Mesenchymal stem cell (in vitro differentiated cells and primary cell): Measurements from ENCODE around the gene PROCA1.
A peak's percentile ranks its signal among the peaks of the same experiment; 100 is the strongest.

Experiments used
- DNase-seq: peaks from one replicate; pipeline ENCODE4 v3.0.0-alpha.2; 2013
- H2AFZ ChIP-seq: one replicate; pipeline ENCODE4 v1.6.1; 2013; ENCODE audit warnings: low read depth, mild to moderate bottlenecking, control low read depth, inconsistent platforms, low read length, moderate library complexity
- H2AK5ac ChIP-seq: 2 replicates; pipeline ENCODE4 v1.6.1; 2013; ENCODE audit warnings: low read length, moderate library complexity, mild to moderate bottlenecking, inconsistent platforms; ENCODE audit not compliant: severe bottlenecking
- H2BK120ac ChIP-seq: one replicate; pipeline ENCODE4 v1.6.1; 2013; ENCODE audit warnings: low read depth, mild to moderate bottlenecking, inconsistent platforms, low read length, moderate library complexity
- H2BK12ac ChIP-seq, 2 experiments: one replicate each; pipeline ENCODE4 v1.6.1; 2013; ENCODE audit warnings: inconsistent platforms in 2 of 2, low read length in 2 of 2, mild to moderate bottlenecking in 2 of 2, moderate library complexity in 2 of 2, control low read depth in 1 of 2
- H2BK15ac ChIP-seq: one replicate; pipeline ENCODE4 v1.6.1; 2013; ENCODE audit warnings: mild to moderate bottlenecking, low read depth, inconsistent platforms; ENCODE audit not compliant: poor library complexity, severe bottlenecking
- H2BK5ac ChIP-seq: 2 replicates; pipeline ENCODE4 v1.6.1; 2013; ENCODE audit warnings: low read depth, mild to moderate bottlenecking, low read length, control low read depth, inconsistent platforms; ENCODE audit not compliant: poor library complexity, severe bottlenecking
- H3K14ac ChIP-seq, 2 experiments: one replicate each; pipeline ENCODE4 v1.6.1; 2013; ENCODE audit warnings: inconsistent platforms in 2 of 2, low read length in 2 of 2, control low read depth in 1 of 2, mild to moderate bottlenecking in 1 of 2, moderate library complexity in 1 of 2
- H3K18ac ChIP-seq, 2 experiments: one replicate each; pipeline ENCODE4 v1.6.1; 2013; ENCODE audit warnings: inconsistent platforms in 2 of 2, low read length in 2 of 2, control low read depth in 1 of 2, low read depth in 1 of 2, mild to moderate bottlenecking in 1 of 2
- H3K23ac ChIP-seq, 2 experiments: one replicate each; pipeline ENCODE4 v1.6.1; 2013; ENCODE audit warnings: inconsistent platforms in 2 of 2, low read length in 2 of 2, mild to moderate bottlenecking in 2 of 2, moderate library complexity in 2 of 2, control low read depth in 1 of 2
- H3K27ac ChIP-seq: 2 replicates; pipeline ENCODE4 v1.5.1; 2013; ENCODE audit warnings: mild to moderate bottlenecking, moderate library complexity, low read length, control low read depth, inconsistent platforms; ENCODE audit not compliant: poor library complexity, severe bottlenecking
- H3K27me3 ChIP-seq, 2 experiments: 2 replicates each; pipeline versions ENCODE4 v1.6.1 to v1.7.0; 2013; ENCODE audit warnings: low read length in 2 of 2, mild to moderate bottlenecking in 2 of 2, moderate library complexity in 2 of 2, control low read depth in 1 of 2, inconsistent platforms in 1 of 2; ENCODE audit not compliant: control insufficient read depth in 1 of 2, insufficient read depth in 1 of 2
- H3K36me3 ChIP-seq, 2 experiments: 2 replicates each; pipeline versions ENCODE4 v1.6.1 to v1.7.0; 2013; ENCODE audit warnings: low read length in 2 of 2, control low read depth in 1 of 2, inconsistent platforms in 1 of 2, low read depth in 1 of 2, mild to moderate bottlenecking in 1 of 2; ENCODE audit not compliant: insufficient read depth in 2 of 2, control insufficient read depth in 1 of 2
- H3K4ac ChIP-seq, 2 experiments: one replicate each; pipeline ENCODE4 v1.6.1; 2013; ENCODE audit warnings: inconsistent platforms in 2 of 2, low read length in 2 of 2, mild to moderate bottlenecking in 2 of 2, moderate library complexity in 2 of 2, control low read depth in 1 of 2, low read depth in 1 of 2
- H3K4me1 ChIP-seq: 2 replicates; pipeline ENCODE4 v1.6.1; 2013; ENCODE audit warnings: low read depth, low read length, control low read depth; ENCODE audit not compliant: control insufficient read depth, insufficient read depth
- H3K4me2 ChIP-seq: 2 replicates; pipeline ENCODE4 v1.6.1; 2013; ENCODE audit warnings: low read length, mild to moderate bottlenecking, inconsistent platforms; ENCODE audit not compliant: poor library complexity, severe bottlenecking
- H3K4me3 ChIP-seq, 2 experiments: 2 replicates each; pipeline versions ENCODE4 v1.5.1 to v1.7.0; 2013; ENCODE audit warnings: low read length in 2 of 2, mild to moderate bottlenecking in 2 of 2, control low read depth in 1 of 2, low read depth in 1 of 2; ENCODE audit not compliant: insufficient read depth in 1 of 2
- H3K79me1 ChIP-seq: replicated peaks from 2 replicates; pipeline ENCODE4 v1.6.1; 2013; ENCODE audit warnings: mild to moderate bottlenecking, control low read depth, low read length, inconsistent platforms; ENCODE audit not compliant: poor library complexity, severe bottlenecking
- H3K9ac ChIP-seq: 2 replicates; pipeline ENCODE4 v1.7.0; 2013; ENCODE audit warnings: mild to moderate bottlenecking, low read length, moderate library complexity
- H3K9me3 ChIP-seq: 2 replicates; pipeline ENCODE4 v1.7.0; 2013; ENCODE audit warnings: mild to moderate bottlenecking, low read length; ENCODE audit not compliant: control insufficient read depth
- H4K8ac ChIP-seq: one replicate; pipeline ENCODE4 v1.6.1; 2013; ENCODE audit warnings: inconsistent platforms, mild to moderate bottlenecking, low read length, moderate library complexity
- H4K91ac ChIP-seq: one replicate; pipeline ENCODE4 v1.6.1; 2013; ENCODE audit warnings: mild to moderate bottlenecking, low read length, inconsistent platforms
- WGBS: methylation state at CpG from one replicate; pipeline ENCODE4 v1.1.7; 2013; ENCODE audit warnings: mixed read lengths; 5-methylcytosine and 5-hydroxymethylcytosine counted together

Gene PROCA1

GRCh38 chr17:28705728-28706334, 5.9 kb downstream of the PROCA1 start:
- H3K36me3 ChIP-seq: peaks cover 57 to 60% of the 10 kb centered on the region in 2 experiments
- H3K79me1 ChIP-seq: peaks cover 6% of the 10 kb centered on the region
- H4K8ac ChIP-seq: no peak overlapping the region
- no peak overlapping the region for H3K23ac ChIP-seq
- H2AFZ ChIP-seq: no peak overlapping the region
- no peaks in the 10 kb centered on the region for H3K9me3 ChIP-seq
- H3K4me2 ChIP-seq: no peak overlapping the region
- H3K9ac ChIP-seq: no peak overlapping the region
- WGBS: 97% methylated on average over 8 of the region's 10 CpGs
- no peak overlapping the region for H3K18ac ChIP-seq
- no peaks in the 10 kb centered on the region for H3K27me3 ChIP-seq
- peaks cover 6% of the 10 kb centered on the region for H3K4me1 ChIP-seq
- peak overlapping the region in 1 of 2 experiments; percentile 73 for H3K4ac ChIP-seq
- H2BK120ac ChIP-seq: no peak overlapping the region
- no peak overlapping the region for H2BK15ac ChIP-seq
- no peak overlapping the region for H3K14ac ChIP-seq
- H2AK5ac ChIP-seq: no peak overlapping the region
- H4K91ac ChIP-seq: no peak overlapping the region
- no peak overlapping the region for H2BK12ac ChIP-seq
- no peak overlapping the region for H3K4me3 ChIP-seq
- DNase-seq: no peak
- H3K27ac ChIP-seq: no peak overlapping the region
- H2BK5ac ChIP-seq: no peak overlapping the region

- Histone ChIP-seq H3K14ac (no peak overlapping the region), H3K27ac (no peak overlapping the region), H4K91ac (no peak overlapping the region), H2BK12ac (no peak overlapping the region), H3K23ac (no peak overlapping the region), H3K79me1 (peaks cover 7% of the 10 kb centered on the region), H3K4me2 (no peak overlapping the region), H2BK5ac (no peak overlapping the region), H2BK120ac (no peak overlapping the region), H2BK15ac (no peak overlapping the region), H2AK5ac (no peak overlapping the region), H3K9ac (no peak overlapping the region), H4K8ac (no peak overlapping the region), H3K4me3 (no peak overlapping the region), H3K27me3 (no peaks in the 10 kb centered on the region), H3K18ac (no peak overlapping the region), H3K4me1 (peaks cover 6% of the 10 kb centered on the region), H3K4ac (no peak overlapping the region), H3K9me3 (no peaks in the 10 kb centered on the region), H3K36me3 (peaks cover 63 to 67% of the 10 kb centered on the region in 2 experiments), H2AFZ (no peak overlapping the region)
- no peak for DNase-seq
- 76% methylated on average over 5 of the region's 5 CpGs for WGBS
Observed at GRCh38 chr17:28705074-28705659, 6.5 kb downstream of the PROCA1 start.

GRCh38 chr17:28704219-28704858, 7.3 kb downstream of the PROCA1 start:
- H3K36me3 ChIP-seq: peaks cover 71 to 72% of the 10 kb centered on the region in 2 experiments
- H3K4me2 ChIP-seq: no peak overlapping the region
- H2AK5ac ChIP-seq: no peak overlapping the region
- H3K18ac ChIP-seq: no peak overlapping the region
- H3K27me3 ChIP-seq: no peaks in the 10 kb centered on the region
- H4K8ac ChIP-seq: no peak overlapping the region
- 94% methylated on average over 13 of the region's 14 CpGs for WGBS
- no peak overlapping the region for H3K27ac ChIP-seq
- H4K91ac ChIP-seq: no peak overlapping the region
- peaks cover 6% of the 10 kb centered on the region for H3K79me1 ChIP-seq
- no peak overlapping the region for H2BK5ac ChIP-seq
- no peak overlapping the region for H2BK120ac ChIP-seq
- H3K4me3 ChIP-seq: no peak overlapping the region
- H2BK15ac ChIP-seq: no peak overlapping the region
- peaks cover 4% of the 10 kb centered on the region for H3K4me1 ChIP-seq
- no peak overlapping the region for H3K14ac ChIP-seq
- no peak overlapping the region for H2BK12ac ChIP-seq
- H3K9me3 ChIP-seq: no peaks in the 10 kb centered on the region
- no peak overlapping the region for H3K4ac ChIP-seq
- no peak for DNase-seq
- no peak overlapping the region for H2AFZ ChIP-seq
- H3K23ac ChIP-seq: no peak overlapping the region
- H3K9ac ChIP-seq: no peak overlapping the region

- no peak overlapping the region for H3K4me2 ChIP-seq
- H3K27ac ChIP-seq: no peak overlapping the region
- H3K23ac ChIP-seq: no peak overlapping the region
- no peak overlapping the region for H3K4me3 ChIP-seq
- H3K4me1 ChIP-seq: peaks cover 4% of the 10 kb centered on the region
- no peak overlapping the region for H2AK5ac ChIP-seq
- H2BK12ac ChIP-seq: no peak overlapping the region
- H2BK15ac ChIP-seq: no peak overlapping the region
- peaks cover 77 to 78% of the 10 kb centered on the region in 2 experiments for H3K36me3 ChIP-seq
- H4K8ac ChIP-seq: no peak overlapping the region
- no peak overlapping the region for H2BK5ac ChIP-seq
- H3K9ac ChIP-seq: no peak overlapping the region
- no peak overlapping the region for H4K91ac ChIP-seq
- H3K27me3 ChIP-seq: no peaks in the 10 kb centered on the region
- no peak overlapping the region for H2BK120ac ChIP-seq
- H3K9me3 ChIP-seq: no peaks in the 10 kb centered on the region
- peaks cover 8% of the 10 kb centered on the region for H3K79me1 ChIP-seq
- H3K14ac ChIP-seq: no peak overlapping the region
- no peak overlapping the region for H3K4ac ChIP-seq
- DNase-seq: no peak
- no peak overlapping the region for H2AFZ ChIP-seq
- H3K18ac ChIP-seq: no peak overlapping the region
- WGBS: 95% methylated on average over 13 of the region's 16 CpGs
Observed at GRCh38 chr17:28703552-28704218, 8.0 kb downstream of the PROCA1 start.
